Lower leg skin (tissue), 3 donors: ENCODE measurements around the gene IMMP2L.

Source experiments
- POLR2A ChIP-seq, 2 donors: fragments of 450-650 bp; IDR thresholded peaks; one replicate each; pipeline ENCODE4 v1.6.1; 2016 to 2017; ENCODE audit warnings: antibody characterized with exemption in 2 of 2, mild to moderate bottlenecking in 1 of 2, moderate library complexity in 1 of 2
- TF ChIP-seq, protein P1 (sequence below), 3 donors: fragments of 450-650 bp; IDR thresholded peaks; one replicate each; pipeline ENCODE4 v1.5.1; 2016; ENCODE audit warnings: antibody characterized with exemption in 3 of 3, mild to moderate bottlenecking in 3 of 3, moderate library complexity in 2 of 3

DNA sequence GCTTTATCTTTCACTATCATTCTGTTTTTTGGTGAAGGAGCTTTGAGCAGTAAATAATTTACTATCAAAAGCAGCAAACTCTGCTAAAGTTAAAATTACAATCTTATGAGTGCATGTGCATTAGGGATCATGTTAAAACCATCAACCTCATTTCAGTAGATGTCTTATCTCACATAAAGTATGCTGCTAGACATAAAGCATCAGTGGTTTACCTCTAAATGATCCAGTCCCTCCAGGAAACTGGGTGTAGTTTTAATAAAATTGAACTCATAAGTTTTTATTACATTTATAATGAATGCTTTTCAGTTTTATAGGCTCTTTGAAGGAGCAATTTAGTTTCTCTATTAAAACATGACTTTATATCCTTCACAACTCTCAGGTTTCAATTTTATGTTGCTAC is 362.6 kb downstream of the IMMP2L start:
- TF ChIP-seq, protein P1, sequence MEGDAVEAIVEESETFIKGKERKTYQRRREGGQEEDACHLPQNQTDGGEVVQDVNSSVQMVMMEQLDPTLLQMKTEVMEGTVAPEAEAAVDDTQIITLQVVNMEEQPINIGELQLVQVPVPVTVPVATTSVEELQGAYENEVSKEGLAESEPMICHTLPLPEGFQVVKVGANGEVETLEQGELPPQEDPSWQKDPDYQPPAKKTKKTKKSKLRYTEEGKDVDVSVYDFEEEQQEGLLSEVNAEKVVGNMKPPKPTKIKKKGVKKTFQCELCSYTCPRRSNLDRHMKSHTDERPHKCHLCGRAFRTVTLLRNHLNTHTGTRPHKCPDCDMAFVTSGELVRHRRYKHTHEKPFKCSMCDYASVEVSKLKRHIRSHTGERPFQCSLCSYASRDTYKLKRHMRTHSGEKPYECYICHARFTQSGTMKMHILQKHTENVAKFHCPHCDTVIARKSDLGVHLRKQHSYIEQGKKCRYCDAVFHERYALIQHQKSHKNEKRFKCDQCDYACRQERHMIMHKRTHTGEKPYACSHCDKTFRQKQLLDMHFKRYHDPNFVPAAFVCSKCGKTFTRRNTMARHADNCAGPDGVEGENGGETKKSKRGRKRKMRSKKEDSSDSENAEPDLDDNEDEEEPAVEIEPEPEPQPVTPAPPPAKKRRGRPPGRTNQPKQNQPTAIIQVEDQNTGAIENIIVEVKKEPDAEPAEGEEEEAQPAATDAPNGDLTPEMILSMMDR (IDR thresholded peaks at IDR 0.05): no peak
- no peak for TF ChIP-seq POLR2A (IDR thresholded peaks at IDR 0.05)
